ENCODE results near the gene IQSEC1.

Gene IQSEC1

GRCh38 chr3:13073326-13074005, at the start of gene IQSEC1:
Gene IQSEC1 (minus strand): TSS chr3:13073429. CDS start chr3:13073014, 415 bp downstream.
- DNase-seq, result peak in 3 of 4 experiments; percentile 24 to 56 (median 27)

- DNase-seq, result no peak
Measured at GRCh38 chr3:13122081-13123012, 49.1 kb upstream of the IQSEC1 start.

- DNase-seq, result no peak
Measured at GRCh38 chr3:13121553-13122001, 48.3 kb upstream of the IQSEC1 start.

- DNase-seq, result no peak
Measured at GRCh38 chr3:13120928-13121552, 47.8 kb upstream of the IQSEC1 start.

GRCh38 chr3:13120289-13120927, 47.2 kb upstream of the IQSEC1 start:
- DNase-seq, result no peak

- no peak for DNase-seq
Measured at GRCh38 chr3:13119471-13120220, 46.4 kb upstream of the IQSEC1 start.

GRCh38 chr3:13116426-13116825, 43.2 kb upstream of the IQSEC1 start:
- no peak for DNase-seq

- DNase-seq, result no peak
Measured at GRCh38 chr3:13115991-13116390, 42.8 kb upstream of the IQSEC1 start.

GRCh38 chr3:13115576-13115910, 42.3 kb upstream of the IQSEC1 start:
- no peak for DNase-seq

- no peak for DNase-seq
Measured at GRCh38 chr3:13114811-13115575, 41.8 kb upstream of the IQSEC1 start.

- no peak for DNase-seq
Measured at GRCh38 chr3:13113346-13114330, 40.4 kb upstream of the IQSEC1 start.

GRCh38 chr3:13112521-13113345, 39.5 kb upstream of the IQSEC1 start:
- no peak for DNase-seq

GRCh38 chr3:13111873-13112520, 38.8 kb upstream of the IQSEC1 start:
- no peak for DNase-seq

GRCh38 chr3:13111173-13111872, 38.1 kb upstream of the IQSEC1 start:
- no peak for DNase-seq

- DNase-seq, result peak in 1 of 4 experiments; percentile 6
Measured at GRCh38 chr3:13110678-13111116, 37.5 kb upstream of the IQSEC1 start.

GRCh38 chr3:13109516-13109915, 36.3 kb upstream of the IQSEC1 start:
- DNase-seq, result no peak

- DNase-seq, result no peak
Measured at GRCh38 chr3:13108861-13109260, 35.6 kb upstream of the IQSEC1 start.

- no peak for DNase-seq
Measured at GRCh38 chr3:13107661-13108060, 34.4 kb upstream of the IQSEC1 start.

Measured in activated naive CD4-positive, alpha-beta T cell (primary cell).